Measurements from ENCODE around the gene PKIG.

DNA sequence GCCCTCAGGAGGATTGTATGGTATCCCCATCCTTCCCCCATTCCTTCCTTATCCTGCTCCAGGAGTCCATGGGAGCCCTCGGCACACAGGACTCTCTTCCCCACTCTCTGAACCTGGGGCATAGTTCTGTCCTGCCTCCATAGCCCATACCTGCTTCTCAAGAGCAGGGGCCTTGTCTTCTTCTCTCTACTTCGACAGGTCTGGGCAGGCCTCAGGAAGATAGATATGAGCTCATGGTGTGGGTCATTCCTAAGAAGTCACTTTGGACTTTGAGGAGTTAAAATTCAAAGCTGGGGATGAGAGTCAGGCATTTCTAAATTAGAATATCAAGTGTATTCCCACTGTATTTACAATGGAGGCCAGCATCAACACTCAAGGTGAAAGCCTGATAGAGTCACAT lies 77.6 kb downstream of the PKIG start:
- TF ChIP-seq, protein P1, sequence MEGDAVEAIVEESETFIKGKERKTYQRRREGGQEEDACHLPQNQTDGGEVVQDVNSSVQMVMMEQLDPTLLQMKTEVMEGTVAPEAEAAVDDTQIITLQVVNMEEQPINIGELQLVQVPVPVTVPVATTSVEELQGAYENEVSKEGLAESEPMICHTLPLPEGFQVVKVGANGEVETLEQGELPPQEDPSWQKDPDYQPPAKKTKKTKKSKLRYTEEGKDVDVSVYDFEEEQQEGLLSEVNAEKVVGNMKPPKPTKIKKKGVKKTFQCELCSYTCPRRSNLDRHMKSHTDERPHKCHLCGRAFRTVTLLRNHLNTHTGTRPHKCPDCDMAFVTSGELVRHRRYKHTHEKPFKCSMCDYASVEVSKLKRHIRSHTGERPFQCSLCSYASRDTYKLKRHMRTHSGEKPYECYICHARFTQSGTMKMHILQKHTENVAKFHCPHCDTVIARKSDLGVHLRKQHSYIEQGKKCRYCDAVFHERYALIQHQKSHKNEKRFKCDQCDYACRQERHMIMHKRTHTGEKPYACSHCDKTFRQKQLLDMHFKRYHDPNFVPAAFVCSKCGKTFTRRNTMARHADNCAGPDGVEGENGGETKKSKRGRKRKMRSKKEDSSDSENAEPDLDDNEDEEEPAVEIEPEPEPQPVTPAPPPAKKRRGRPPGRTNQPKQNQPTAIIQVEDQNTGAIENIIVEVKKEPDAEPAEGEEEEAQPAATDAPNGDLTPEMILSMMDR (IDR thresholded peaks at IDR 0.05; ENCODE audit: insufficient read depth, low read length), result no peak
- TF ChIP-seq SPI1 (IDR thresholded peaks at IDR 0.05; ENCODE audit: borderline replicate concordance, low read depth) (no peak), POLR2AphosphoS5 (IDR thresholded peaks at IDR 0.05; ENCODE audit: low read depth) (no peak)

Measured in HL-60 (cell line).